B cell (primary cell): ENCODE results near the gene TWSG1. TPM values are rescaled to one million over a fixed set of nuclear protein-coding genes. Genes with fewer than 3 reads are reported as not detected.

ENCODE experiments used
- ATAC-seq: fragments of 200-7000 bp; cut with Tn5 transposase; one replicate; pipeline ENCODE4 v1.10.0; 2021; ENCODE audit warnings: low read depth, mild to moderate bottlenecking, moderate number of reproducible peaks, moderate library complexity
- CTCF ChIA-PET: fragments of 350-600 bp; sonication (Branson Sonifier 250); formaldehyde crosslinking; loops from one replicate; lab custom pipeline; 2021; ENCODE audit warnings: antibody characterized with exemption, inconsistent platforms; lab: Charles Lee
- POLR2A ChIA-PET: fragments of 350-600 bp; sonication (Branson Sonifier 250); formaldehyde crosslinking; loops from one replicate; lab custom pipeline; 2021; ENCODE audit warnings: antibody characterized with exemption; lab: Charles Lee
- DNase-seq: peaks from one replicate; pipeline ENCODE4 v3.0.0; 2013
- H2AFZ ChIP-seq: 2 replicates; pipeline ENCODE4 v1.6.1; 2012; ENCODE audit warnings: mild to moderate bottlenecking, low read depth, low read length; ENCODE audit not compliant: insufficient read depth, poor library complexity, severe bottlenecking
- H3K27ac ChIP-seq, 2 donors: 1 replicate in 1 of 2; 2 replicates in 1 of 2; pipeline ENCODE4 v1.5.1; 2012 to 2013; ENCODE audit warnings: low read length in 2 of 2, mild to moderate bottlenecking in 2 of 2, moderate library complexity in 1 of 2
- H3K27me3 ChIP-seq, 4 experiments: fragments of 200-600 bp in 1 of 4; sonication (generic) in 1 of 4; replicated peaks in 1 of 4; 1 replicate in 2 of 4; 2 replicates in 2 of 4; pipeline versions ENCODE4 v1.6.1 to v1.7.0; 2013 to 2016; ENCODE audit warnings: low read length in 3 of 4, mild to moderate bottlenecking in 2 of 4, mixed read lengths in 1 of 4, moderate library complexity in 1 of 4; ENCODE audit not compliant: insufficient read depth in 4 of 4, control insufficient read depth in 3 of 4; ENCODE audit errors: control extremely low read depth in 1 of 4
- H3K36me3 ChIP-seq, 2 experiments: replicated peaks in 1 of 2; 1 replicate in 1 of 2; 2 replicates in 1 of 2; pipeline versions ENCODE4 v1.6.1 to v1.7.1; 2013; ENCODE audit warnings: low read length in 1 of 2; ENCODE audit not compliant: insufficient read depth in 2 of 2, control insufficient read depth in 1 of 2; ENCODE audit errors: control extremely low read depth in 1 of 2, extremely low read depth in 1 of 2
- H3K4me1 ChIP-seq, 2 donors: fragments of 200-600 bp in 1 of 2; sonication (generic) in 1 of 2; 1 replicate in 1 of 2; 2 replicates in 1 of 2; pipeline versions ENCODE4 v1.5.1 to v1.6.1; 2013 to 2017; ENCODE audit warnings: low read length in 2 of 2; ENCODE audit not compliant: control insufficient read depth in 2 of 2, insufficient read depth in 2 of 2
- H3K4me2 ChIP-seq: replicated peaks from 2 replicates; pipeline ENCODE3; 2012; ENCODE audit warnings: mild to moderate bottlenecking, low read depth, low read length; ENCODE audit not compliant: poor library complexity, severe bottlenecking
- H3K4me3 ChIP-seq, 5 experiments: fragments of 200-600 bp in 1 of 5; sonication (generic) in 1 of 5; 1 replicate in 3 of 5; 2 replicates in 2 of 5; pipeline versions ENCODE4 v1.5.1 to v1.7.0; 2011 to 2016; ENCODE audit warnings: low read length in 4 of 5, mild to moderate bottlenecking in 4 of 5, low read depth in 2 of 5, control low read depth in 1 of 5, moderate library complexity in 1 of 5; ENCODE audit not compliant: insufficient read depth in 1 of 5; ENCODE audit errors: control extremely low read depth in 1 of 5, extremely low read depth in 1 of 5
- H3K79me2 ChIP-seq: fragments of 200-600 bp; sonication (generic); one replicate; pipeline ENCODE4 v1.6.0; 2016; ENCODE audit warnings: low read length; ENCODE audit not compliant: control insufficient read depth, insufficient read depth
- H3K9ac ChIP-seq: fragments of 200-600 bp; sonication (generic); 2 replicates; pipeline ENCODE4 v1.6.1; 2017; ENCODE audit warnings: mild to moderate bottlenecking, low read length, moderate library complexity
- H3K9me3 ChIP-seq, 3 donors: one replicate each; pipeline versions ENCODE4 v1.6.1 to v1.7.1; 2013; ENCODE audit warnings: low read length in 2 of 3; ENCODE audit not compliant: control insufficient read depth in 2 of 3, insufficient read depth in 1 of 3; ENCODE audit errors: control extremely low read depth in 1 of 3
- H4K20me1 ChIP-seq: 2 replicates; pipeline ENCODE4 v1.6.0; 2012; ENCODE audit warnings: mild to moderate bottlenecking, low read length; ENCODE audit not compliant: insufficient read depth, control insufficient read depth, poor library complexity, severe bottlenecking
- H3K27ac Mint-ChIP-seq: one replicate; pipeline ENCODE4 v1.8.0; 2021; ENCODE audit warnings: mixed read lengths
- H3K27me3 Mint-ChIP-seq: one replicate; pipeline ENCODE4 v1.8.0; 2021; ENCODE audit warnings: mixed read lengths
- H3K4me1 Mint-ChIP-seq: one replicate; pipeline ENCODE4 v1.8.0; 2021; ENCODE audit warnings: mixed read lengths
- H3K4me3 Mint-ChIP-seq: one replicate; pipeline ENCODE4 v1.8.0; 2021; ENCODE audit warnings: mixed read lengths
- H3K9me3 Mint-ChIP-seq: one replicate; pipeline ENCODE4 v1.8.0; 2022; ENCODE audit warnings: mixed read lengths; ENCODE audit not compliant: insufficient read depth
- EZH2 ChIP-seq: IDR thresholded peaks from 2 replicates; pipeline ENCODE4 v1.6.1; 2012; ENCODE audit warnings: borderline replicate concordance, low read depth, mild to moderate bottlenecking, moderate library complexity, low read length; ENCODE audit not compliant: insufficient read depth, poor library complexity, severe bottlenecking
- WGBS: methylation state at CpG from one replicate; pipeline ENCODE4 v1.1.5; 2013; ENCODE audit warnings: missing lambda C conversion rate; ENCODE audit not compliant: insufficient coverage; 5-methylcytosine and 5-hydroxymethylcytosine counted together
- intact Hi-C: fragments of 100-400 bp; cut with micrococcal nuclease; formaldehyde crosslinking; loops from one replicate; pipeline ENCODE4 v1.10.0; 2022
- polyA plus RNA-seq: library from polyadenylated mRNA; depleted of rRNA; stranded (reverse); fragments of >200 nt; gene quantifications from 2 replicates; pipeline ENCODE4 v1.2.3, GENCODE V29; 2012
- total RNA-seq, 2 donors: library from RNA; stranded (reverse); fragments of 120-200 nt in 1 of 2; gene quantifications; 1 replicate in 1 of 2; 2 replicates in 1 of 2; pipeline versions ENCODE4 v1.2.3 to v1.2.4, GENCODE V29; 2013 to 2022
- TF ChIP-seq, protein P1 (sequence below): fragments of 200-600 bp; IDR thresholded peaks from one replicate; pipeline ENCODE4 v1.8.0; 2022; ENCODE audit warnings: antibody characterized with exemption, mild to moderate bottlenecking

TWSG1 gene
- total and polyA plus RNA-seq, 2 donors (not counting 1 experiment from before 2014, with no cell fraction given): 1.1 to 6.3 TPM

DNA sequence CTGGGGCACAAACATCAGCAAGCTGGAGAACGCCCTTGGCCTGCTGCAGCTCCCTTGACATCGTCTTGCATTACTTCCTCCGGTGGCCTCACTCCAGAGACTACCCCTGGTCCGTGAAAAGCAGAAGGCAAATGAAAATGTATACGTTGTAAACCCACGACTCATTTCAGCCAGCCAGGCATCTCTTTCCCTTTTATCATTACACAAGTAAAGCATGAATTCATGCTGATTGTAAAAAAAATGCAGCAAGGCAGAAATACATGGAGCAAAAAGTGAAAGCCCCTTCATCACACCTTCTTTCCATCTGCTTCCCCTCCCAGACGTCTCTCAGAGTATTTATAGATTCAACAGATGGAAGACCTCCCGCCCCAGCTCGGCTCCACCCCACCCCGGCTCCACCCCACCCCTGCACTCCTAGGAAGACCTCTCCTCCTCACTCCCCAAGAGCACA is 99.1 kb downstream of the TWSG1 start:
- Histone ChIP-seq H3K27ac (no peak overlapping the region), H3K79me2 (no peaks in the 10 kb centered on the region), H3K4me3 (no peak overlapping the region), H3K27me3 (no peaks in the 10 kb centered on the region), H4K20me1 (no peaks in the 10 kb centered on the region), H2AFZ (peak overlapping the region; percentile 65), H3K36me3 (no peaks in the 10 kb centered on the region), H3K9me3 (peaks cover 0 to 7% (median 2%) of the 10 kb centered on the region in 3 donors), H3K4me2 (peak overlapping the region; percentile 57), H3K9ac (peak overlapping the region; percentile 12), H3K4me1 (peaks cover 5 to 14% of the 10 kb centered on the region in 2 donors)
- no peaks in the 10 kb centered on the region for H3K27me3 Mint-ChIP-seq
- intact Hi-C loops: no loop called here
- POLR2A ChIA-PET: no interaction called here
- peak overlapping the region; percentile 77 for H3K4me3 Mint-ChIP-seq
- DNase-seq (peak; percentile 5), ATAC-seq (no peak)
- 5% methylated on average over 3 of the region's 10 CpGs for WGBS
- no peak overlapping the region for H3K27ac Mint-ChIP-seq
- peaks cover 12% of the 10 kb centered on the region for H3K4me1 Mint-ChIP-seq
- TF ChIP-seq, protein P1, sequence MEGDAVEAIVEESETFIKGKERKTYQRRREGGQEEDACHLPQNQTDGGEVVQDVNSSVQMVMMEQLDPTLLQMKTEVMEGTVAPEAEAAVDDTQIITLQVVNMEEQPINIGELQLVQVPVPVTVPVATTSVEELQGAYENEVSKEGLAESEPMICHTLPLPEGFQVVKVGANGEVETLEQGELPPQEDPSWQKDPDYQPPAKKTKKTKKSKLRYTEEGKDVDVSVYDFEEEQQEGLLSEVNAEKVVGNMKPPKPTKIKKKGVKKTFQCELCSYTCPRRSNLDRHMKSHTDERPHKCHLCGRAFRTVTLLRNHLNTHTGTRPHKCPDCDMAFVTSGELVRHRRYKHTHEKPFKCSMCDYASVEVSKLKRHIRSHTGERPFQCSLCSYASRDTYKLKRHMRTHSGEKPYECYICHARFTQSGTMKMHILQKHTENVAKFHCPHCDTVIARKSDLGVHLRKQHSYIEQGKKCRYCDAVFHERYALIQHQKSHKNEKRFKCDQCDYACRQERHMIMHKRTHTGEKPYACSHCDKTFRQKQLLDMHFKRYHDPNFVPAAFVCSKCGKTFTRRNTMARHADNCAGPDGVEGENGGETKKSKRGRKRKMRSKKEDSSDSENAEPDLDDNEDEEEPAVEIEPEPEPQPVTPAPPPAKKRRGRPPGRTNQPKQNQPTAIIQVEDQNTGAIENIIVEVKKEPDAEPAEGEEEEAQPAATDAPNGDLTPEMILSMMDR: no peak
- no peak for TF ChIP-seq EZH2
- CTCF ChIA-PET: interaction anchor here (1.0 kb wide), 1 partner anchor 142 kb away, joined by 4 read pairs; no protein-coding TSS in a partner anchor
- H3K9me3 Mint-ChIP-seq: no peaks in the 10 kb centered on the region

DNA sequence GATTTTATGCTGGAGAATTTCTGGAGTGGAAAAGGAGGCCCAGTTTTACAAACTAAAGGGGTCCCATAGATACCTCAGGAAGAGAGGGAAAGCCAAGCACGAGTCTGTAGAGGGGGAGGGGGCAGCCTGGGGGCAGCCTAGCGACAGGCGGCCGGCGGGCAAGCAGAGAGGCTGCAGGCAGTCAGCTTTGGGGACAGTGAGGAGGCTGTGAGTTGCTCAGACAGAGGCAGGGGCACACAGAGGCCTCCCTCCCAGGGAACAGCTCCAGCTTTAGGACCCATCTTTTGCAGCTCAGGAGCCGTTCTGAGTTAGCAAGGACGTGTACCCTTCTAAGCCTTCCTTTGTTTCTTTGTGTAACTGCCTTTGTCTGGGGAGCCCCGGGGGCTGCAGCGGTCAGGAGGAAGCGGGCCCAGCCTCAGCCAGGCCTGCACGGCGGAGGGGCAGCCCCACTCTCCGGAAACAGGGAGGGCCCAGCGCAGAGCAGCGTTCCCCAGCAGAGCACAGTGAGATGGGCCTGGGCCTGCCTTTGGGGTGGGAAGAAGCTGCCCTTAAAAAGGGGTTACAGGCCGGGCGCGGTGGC is 99.6 kb downstream of the TWSG1 start:
- Histone ChIP-seq H3K4me2 (peak overlapping the region; percentile 57), H2AFZ (peak overlapping the region; percentile 65), H4K20me1 (no peaks in the 10 kb centered on the region), H3K9ac (peak overlapping the region; percentile 12), H3K79me2 (no peaks in the 10 kb centered on the region), H3K27me3 (no peaks in the 10 kb centered on the region), H3K9me3 (peaks cover 0 to 7% (median 2%) of the 10 kb centered on the region in 3 donors), H3K36me3 (no peaks in the 10 kb centered on the region), H3K4me1 (peaks cover 5 to 14% of the 10 kb centered on the region in 2 donors), H3K27ac (no peak overlapping the region), H3K4me3 (peak overlapping the region in 1 of 5 experiments; percentile 15)
- Mint-ChIP-seq H3K9me3 (no peaks in the 10 kb centered on the region), H3K4me3 (peak overlapping the region; percentile 77), H3K4me1 (peaks cover 12% of the 10 kb centered on the region), H3K27ac (no peak overlapping the region), H3K27me3 (no peaks in the 10 kb centered on the region)
- POLR2A ChIA-PET: no interaction called here
- TF ChIP-seq, protein P1: no peak
- TF ChIP-seq EZH2: no peak
- WGBS: 56% methylated on average over 18 of the region's 18 CpGs
- DNase-seq (no peak), ATAC-seq (no peak)
- CTCF ChIA-PET: interaction anchor here (1.0 kb wide), 1 partner anchor 141 kb away, joined by 4 read pairs; no protein-coding TSS in a partner anchor
- intact Hi-C loops: no loop called here
